Keratinocyte (primary cell): ENCODE data around the gene GPR107. TPM values are rescaled to one million over a fixed set of nuclear protein-coding genes. Genes with fewer than 3 reads are reported as not detected.

Source experiments
- DNase-seq: peaks from one replicate; pipeline ENCODE4 v3.0.0-alpha.2; 2011; ENCODE audit warnings: low read depth, missing footprints, low spot score
- FAIRE-seq: peaks from 2 replicates; lab custom pipeline; 2011; peaks lifted over from hg19 to GRCh38; lab: Jason Lieb, UNC
- H2AFZ ChIP-seq: 2 replicates; pipeline ENCODE4 v1.6.0; 2012; ENCODE audit warnings: low read length, control low read depth, inconsistent platforms; ENCODE audit not compliant: control insufficient read depth
- H3K27ac ChIP-seq: 2 replicates; pipeline ENCODE4 v1.5.1; 2011; ENCODE audit warnings: low read length; ENCODE audit not compliant: control insufficient read depth, insufficient read depth
- H3K27me3 ChIP-seq: 3 replicates; pipeline ENCODE4 v1.6.0; 2011; ENCODE audit warnings: low read length; ENCODE audit not compliant: control insufficient read depth, insufficient read depth; ENCODE audit errors: extremely low read depth
- H3K36me3 ChIP-seq, 2 experiments: 2 replicates in 1 of 2; 3 replicates in 1 of 2; pipeline ENCODE4 v1.5.1; 2011; ENCODE audit warnings: low read length in 2 of 2, mild to moderate bottlenecking in 1 of 2; ENCODE audit not compliant: control insufficient read depth in 2 of 2, insufficient read depth in 2 of 2; ENCODE audit errors: extremely low read depth in 1 of 2
- H3K4me1 ChIP-seq: 3 replicates; pipeline ENCODE4 v1.5.1; 2011; ENCODE audit warnings: low read length; ENCODE audit not compliant: control insufficient read depth, insufficient read depth; ENCODE audit errors: extremely low read depth
- H3K4me2 ChIP-seq: 3 replicates; pipeline ENCODE4 v1.6.0; 2011; ENCODE audit warnings: low read depth, low read length; ENCODE audit not compliant: control insufficient read depth, insufficient read depth; ENCODE audit errors: extremely low read depth
- H3K4me3 ChIP-seq, 3 experiments: fragments of 200-600 bp in 1 of 3; sonication (generic) in 1 of 3; 2 replicates in 2 of 3; 3 replicates in 1 of 3; pipeline ENCODE4 v1.5.1; 2011 to 2016; ENCODE audit warnings: low read length in 3 of 3, mild to moderate bottlenecking in 3 of 3, control low read depth in 2 of 3, inconsistent platforms in 1 of 3, low read depth in 1 of 3, mixed read lengths in 1 of 3, mixed run types in 1 of 3, moderate library complexity in 1 of 3; ENCODE audit not compliant: control insufficient read depth in 2 of 3, insufficient read depth in 2 of 3; ENCODE audit errors: extremely low read depth in 1 of 3
- H3K79me2 ChIP-seq: 2 replicates; pipeline ENCODE4 v1.6.0; 2012; ENCODE audit warnings: low read length; ENCODE audit not compliant: control insufficient read depth, insufficient read depth
- H3K9ac ChIP-seq: 3 replicates; pipeline ENCODE4 v1.6.0; 2011; ENCODE audit warnings: low read length; ENCODE audit not compliant: control insufficient read depth, insufficient read depth; ENCODE audit errors: extremely low read depth
- H3K9me1 ChIP-seq: 3 replicates; pipeline ENCODE4 v1.6.0; 2011; ENCODE audit warnings: low read length; ENCODE audit not compliant: control insufficient read depth, insufficient read depth; ENCODE audit errors: extremely low read depth
- H3K9me3 ChIP-seq: 2 replicates; pipeline ENCODE4 v1.5.1; 2012; ENCODE audit warnings: low read depth, low read length; ENCODE audit not compliant: control insufficient read depth
- H4K20me1 ChIP-seq: 3 replicates; pipeline ENCODE4 v1.6.0; 2011; ENCODE audit warnings: low read length; ENCODE audit not compliant: control insufficient read depth, insufficient read depth; ENCODE audit errors: extremely low read depth
- CTCF ChIP-seq, 3 experiments: IDR thresholded peaks in 1 of 3; conservative IDR thresholded peaks in 1 of 3; optimal IDR thresholded peaks in 1 of 3; 2 replicates in 2 of 3; 3 replicates in 1 of 3; pipeline versions ENCODE3 to v1.5.1; 2011; ENCODE audit warnings: low read length in 3 of 3, mild to moderate bottlenecking in 3 of 3, moderate library complexity in 2 of 3, control low read depth in 1 of 3, inconsistent platforms in 1 of 3; ENCODE audit not compliant: insufficient read depth in 2 of 3; ENCODE audit errors: extremely low read depth in 1 of 3
- EZH2 ChIP-seq: IDR thresholded peaks from one replicate; pipeline ENCODE4 v1.6.1; 2012; ENCODE audit warnings: inconsistent platforms, mild to moderate bottlenecking, low read length, moderate library complexity
- dilution Hi-C: fragments of 300-500 bp; cut with MboI; formaldehyde crosslinking; loops from one replicate; pipeline ENCODE4 v1.7.0; 2020; ENCODE audit warnings: low sequenced_read_pairs; ENCODE audit not compliant: extremely low pct_ligation_motif_present
- polyA plus RNA-seq, 5 experiments: library from polyadenylated mRNA; depleted of rRNA in 3 of 5; stranded (reverse) in 3 of 5; stranded (forward) in 1 of 5; unstranded in 1 of 5; fragments of >200 nt; gene quantifications; 1 replicate in 1 of 5; 2 replicates in 3 of 5; 3 replicates in 1 of 5; pipeline versions ENCODE4 v1.2.1 to v1.2.3, GENCODE V29; 2011 to 2012; ENCODE audit warnings: missing spikeins in 2 of 5, low read depth in 1 of 5, low replicate concordance in 1 of 5

The GPR107 gene
- polyA plus RNA-seq, 1 donor (not counting 4 experiments of a cell fraction or from before 2014, with no cell fraction given) = 27.3 TPM

- dilution Hi-C loops = no loop called here
- H3K4me1 ChIP-seq = no peaks in the 10 kb centered on the region
- FAIRE-seq (no peak), DNase-seq (no peak)
- no peak overlapping the region for H3K4me2 ChIP-seq
- H2AFZ ChIP-seq = no peak overlapping the region
- no peak overlapping the region for H3K9ac ChIP-seq
- H3K9me1 ChIP-seq = no peaks in the 10 kb centered on the region
- H3K79me2 ChIP-seq = peaks cover 59% of the 10 kb centered on the region
- H3K9me3 ChIP-seq = no peaks in the 10 kb centered on the region
- TF ChIP-seq EZH2 (no peak), CTCF (optimal IDR thresholded peaks at IDR 0.05 in 1 of 3, IDR thresholded peaks at IDR 0.05 in 1 of 3, conservative IDR thresholded peaks at IDR 0.05 in 1 of 3; ENCODE audit: extremely low read depth in 1 of 3, insufficient read depth in 2 of 3, low read length in 3 of 3) (no peak)
- H4K20me1 ChIP-seq = peaks cover 4% of the 10 kb centered on the region
- peaks cover 0 to 3% of the 10 kb centered on the region in 2 experiments for H3K36me3 ChIP-seq
- no peak overlapping the region for H3K27ac ChIP-seq
- H3K27me3 ChIP-seq = no peaks in the 10 kb centered on the region
- H3K4me3 ChIP-seq = no peak overlapping the region
Measured at GRCh38 chr9:130069048-130069447, 15.3 kb downstream of the GPR107 start.

- H3K4me3 ChIP-seq = no peak overlapping the region
- no peaks in the 10 kb centered on the region for H3K4me1 ChIP-seq
- no peak overlapping the region for H3K27ac ChIP-seq
- no peak overlapping the region for H3K4me2 ChIP-seq
- H3K9ac ChIP-seq = no peak overlapping the region
- DNase-seq (no peak), FAIRE-seq (no peak)
- H3K27me3 ChIP-seq = no peaks in the 10 kb centered on the region
- dilution Hi-C loops = no loop called here
- peaks cover 5 to 9% of the 10 kb centered on the region in 2 experiments for H3K36me3 ChIP-seq
- peaks cover 4% of the 10 kb centered on the region for H4K20me1 ChIP-seq
- no peaks in the 10 kb centered on the region for H3K9me1 ChIP-seq
- no peaks in the 10 kb centered on the region for H3K9me3 ChIP-seq
- H2AFZ ChIP-seq = no peak overlapping the region
- TF ChIP-seq EZH2 (no peak), CTCF (optimal IDR thresholded peaks at IDR 0.05 in 1 of 3, IDR thresholded peaks at IDR 0.05 in 1 of 3, conservative IDR thresholded peaks at IDR 0.05 in 1 of 3; ENCODE audit: extremely low read depth in 1 of 3, insufficient read depth in 2 of 3, low read length in 3 of 3) (no peak)
- H3K79me2 ChIP-seq = peaks cover 36% of the 10 kb centered on the region
Measured at GRCh38 chr9:130072515-130073235, 19.0 kb downstream of the GPR107 start.
